Measurements from ENCODE around the gene TMEM201. TPM values are rescaled to one million over a fixed set of nuclear protein-coding genes. Genes with fewer than 3 reads are reported as not detected.

TMEM201 gene
- total and polyA plus RNA-seq, 2 donors (not counting 3 experiments of a cell fraction or from before 2014, with no cell fraction given), result 8.3 to 24.8 TPM

- H3K27me3 ChIP-seq (ENCODE audit: control insufficient read depth in 2 of 2, insufficient read depth in 2 of 2, low read length in 2 of 2), result no peaks in the 10 kb centered on the region
- ChIA-PET CTCF (interaction anchor here (1.2 to 1.4 kb wide), 2 partner anchors 9 to 30 kb away, joined by 3 read pairs; no protein-coding TSS in a partner anchor), POLR2A (no interaction called here)
- no peak for DNase-seq (ENCODE audit: low read depth, low spot score)
- no peaks in the 10 kb centered on the region for H3K79me2 ChIP-seq (ENCODE audit: control insufficient read depth, insufficient read depth, low read length)
- dilution Hi-C loops (cut with MboI; ENCODE audit: extremely low pct_ligation_motif_present, low sequenced_read_pairs) (no loop called here), intact Hi-C loops (cut with micrococcal nuclease) (no loop called here)
- H4K20me1 ChIP-seq (replicated peaks; ENCODE audit: control insufficient read depth, extremely low read depth, insufficient read depth, low read length), result no peaks in the 10 kb centered on the region
- no peak for FAIRE-seq
- H3K9me3 ChIP-seq (replicated peaks; ENCODE audit: control insufficient read depth, insufficient read depth, low read length), result no peaks in the 10 kb centered on the region
- TF ChIP-seq POLR2AphosphoS5 (IDR thresholded peaks at IDR 0.05; ENCODE audit: insufficient read depth, low read depth, low read length) (no peak), MYC (IDR thresholded peaks at IDR 0.05; ENCODE audit: low read depth, low read length) (no peak), CTCF (IDR thresholded peaks at IDR 0.05; ENCODE audit: extremely low read depth in 1 of 2, insufficient read depth in 1 of 2, low read depth in 1 of 2, low read length in 2 of 2) (no peak), MAX (IDR thresholded peaks at IDR 0.05; ENCODE audit: insufficient read depth, insufficient read length) (no peak), JUN (IDR thresholded peaks at IDR 0.05; ENCODE audit: borderline replicate concordance, insufficient read depth, insufficient read length, low read depth) (no peak), GATA2 (IDR thresholded peaks at IDR 0.05; ENCODE audit: insufficient read depth, insufficient read length, low read depth, low read length) (no peak), EZH2 (IDR thresholded peaks at IDR 0.05; ENCODE audit: borderline replicate concordance, low read depth, low read length, severe bottlenecking) (no peak), FOS (IDR thresholded peaks at IDR 0.05; ENCODE audit: borderline replicate concordance, insufficient read depth, low read length) (no peak), POLR2A (IDR thresholded peaks at IDR 0.05; ENCODE audit: low read depth, low read length) (no peak)
- no peaks in the 10 kb centered on the region for H3K4me1 ChIP-seq (ENCODE audit: control insufficient read depth, extremely low read depth, insufficient read depth, low read length)
- no TSS peak for BruUV-seq (replicated peaks)
- peaks cover 3 to 6% of the 10 kb centered on the region in 2 experiments for H3K36me3 ChIP-seq (ENCODE audit: control insufficient read depth in 2 of 2, extremely low read depth in 1 of 2, insufficient read depth in 2 of 2, low read length in 2 of 2)
- H3K9me1 ChIP-seq (replicated peaks; ENCODE audit: control insufficient read depth, extremely low read depth, insufficient read depth, low read length), result no peaks in the 10 kb centered on the region
- H3K27ac ChIP-seq (ENCODE audit: insufficient read depth, low read depth, low read length), result no peak overlapping the region
- H3K4me3 ChIP-seq (replicated peaks in 1 of 3; ENCODE audit: insufficient read depth in 1 of 3, low read depth in 1 of 3, low read length in 3 of 3), result no peak overlapping the region
- no peak overlapping the region for H2AFZ ChIP-seq (ENCODE audit: low read depth, low read length)
- no peak overlapping the region for H3K9ac ChIP-seq (replicated peaks; ENCODE audit: extremely low read depth, insufficient read depth, low read length)
- H3K4me2 ChIP-seq (ENCODE audit: insufficient read depth, low read length), result no peak overlapping the region
These were observed 7.8 kb upstream of the TMEM201 start for GRCh38 chr1:9580942-9581341.
